Uterus (tissue), 4 donors: ENCODE results near the gene PLAAT4. TPM values are rescaled to one million over a fixed set of nuclear protein-coding genes. Genes with fewer than 3 reads are reported as not detected.

Source experiments
- DNase-seq, 2 donors: peaks; one replicate each; pipeline ENCODE4 v3.0.0-alpha.2; 2019 to 2020
- H3K27ac ChIP-seq, 2 donors: fragments of 200-600 bp; sonication (generic); 1 replicate in 1 of 2; 2 replicates in 1 of 2; pipeline ENCODE4 v1.5.1; 2016 to 2018
- H3K27me3 ChIP-seq, 2 donors: fragments of 200-600 bp; sonication (generic); one replicate each; pipeline ENCODE4 v1.5.1; 2018 to 2019; ENCODE audit warnings: control low read depth in 1 of 2
- H3K36me3 ChIP-seq, 2 donors: fragments of 200-600 bp; sonication (generic); one replicate each; pipeline ENCODE4 v1.5.1; 2019; ENCODE audit warnings: control low read depth in 1 of 2
- H3K4me1 ChIP-seq, 2 donors: fragments of 200-600 bp; sonication (generic); one replicate each; pipeline ENCODE4 v1.5.1; 2018 to 2019; ENCODE audit warnings: control low read depth in 1 of 2
- H3K4me3 ChIP-seq, 2 donors: fragments of 200-600 bp; sonication (generic); 1 replicate in 1 of 2; 2 replicates in 1 of 2; pipeline ENCODE4 v1.5.1; 2018 to 2019; ENCODE audit warnings: mild to moderate bottlenecking in 1 of 2
- H3K9me3 ChIP-seq, 2 donors: fragments of 200-600 bp; sonication (generic); one replicate each; pipeline ENCODE4 v1.5.1; 2019; ENCODE audit warnings: control low read depth in 1 of 2
- CTCF ChIP-seq, 4 experiments: fragments of 200-600 bp in 2 of 4; fragments of 450-650 bp in 2 of 4; sonication (generic) in 2 of 4; IDR thresholded peaks; one replicate each; pipeline ENCODE4 v1.5.1; 2016 to 2019; ENCODE audit warnings: antibody characterized with exemption in 4 of 4, mild to moderate bottlenecking in 2 of 4, moderate library complexity in 1 of 4
- POLR2A ChIP-seq, 2 donors: fragments of 450-650 bp; IDR thresholded peaks; one replicate each; pipeline ENCODE4 v1.6.1; 2016; ENCODE audit warnings: antibody characterized with exemption in 2 of 2, mild to moderate bottlenecking in 1 of 2, moderate library complexity in 1 of 2
- intact Hi-C: fragments of 100-400 bp; cut with DNase I; formaldehyde crosslinking; loops from one replicate; pipeline ENCODE4 v1.15.1; 2023; ENCODE audit warnings: low total_unique reads
- total RNA-seq, 4 donors: library from RNA; depleted of rRNA in 3 of 4; stranded (reverse); fragments of >200 nt in 3 of 4; gene quantifications; one replicate each; pipeline versions ENCODE4 v1.1.0 to v1.2.4, GENCODE V29; 2014 to 2023
- donor health status: DM: yes; HTN: yes; CAD: no.

Gene PLAAT4
- total RNA-seq, 4 donors from 2014 or later: 3.6 to 30.3 (median 22.9) TPM

GRCh38 chr11:63510360-63511047, 26.1 kb upstream of the PLAAT4 start:
- no peak for DNase-seq
- Histone ChIP-seq H3K9me3 (no peaks in the 10 kb centered on the region), H3K36me3 (no peaks in the 10 kb centered on the region), H3K4me1 (no peaks in the 10 kb centered on the region), H3K4me3 (no peak overlapping the region), H3K27me3 (no peaks in the 10 kb centered on the region), H3K27ac (no peak overlapping the region)
- TF ChIP-seq POLR2A (IDR thresholded peaks at IDR 0.05): no peak
- TF ChIP-seq CTCF (IDR thresholded peaks at IDR 0.05): no peak
- intact Hi-C loops: no loop called here

GRCh38 chr11:63511048-63511748, 25.4 kb upstream of the PLAAT4 start:
- TF ChIP-seq CTCF (IDR thresholded peaks at IDR 0.05): no peak
- no peak for TF ChIP-seq POLR2A (IDR thresholded peaks at IDR 0.05)
- intact Hi-C loops: no loop called here
- H3K27me3 ChIP-seq: no peaks in the 10 kb centered on the region
- no peak overlapping the region for H3K4me3 ChIP-seq
- DNase-seq: no peak
- no peak overlapping the region for H3K27ac ChIP-seq
- no peaks in the 10 kb centered on the region for H3K4me1 ChIP-seq
- no peaks in the 10 kb centered on the region for H3K9me3 ChIP-seq
- no peaks in the 10 kb centered on the region for H3K36me3 ChIP-seq

GRCh38 chr11:63512816-63513215, 23.8 kb upstream of the PLAAT4 start:
- TF ChIP-seq CTCF (IDR thresholded peaks at IDR 0.05) (no peak), POLR2A (IDR thresholded peaks at IDR 0.05) (no peak)
- Histone ChIP-seq H3K27me3 (no peaks in the 10 kb centered on the region), H3K27ac (no peak overlapping the region), H3K9me3 (no peaks in the 10 kb centered on the region), H3K4me1 (no peaks in the 10 kb centered on the region), H3K36me3 (no peaks in the 10 kb centered on the region), H3K4me3 (no peak overlapping the region)
- no peak for DNase-seq
- intact Hi-C loops: no loop called here

DNA sequence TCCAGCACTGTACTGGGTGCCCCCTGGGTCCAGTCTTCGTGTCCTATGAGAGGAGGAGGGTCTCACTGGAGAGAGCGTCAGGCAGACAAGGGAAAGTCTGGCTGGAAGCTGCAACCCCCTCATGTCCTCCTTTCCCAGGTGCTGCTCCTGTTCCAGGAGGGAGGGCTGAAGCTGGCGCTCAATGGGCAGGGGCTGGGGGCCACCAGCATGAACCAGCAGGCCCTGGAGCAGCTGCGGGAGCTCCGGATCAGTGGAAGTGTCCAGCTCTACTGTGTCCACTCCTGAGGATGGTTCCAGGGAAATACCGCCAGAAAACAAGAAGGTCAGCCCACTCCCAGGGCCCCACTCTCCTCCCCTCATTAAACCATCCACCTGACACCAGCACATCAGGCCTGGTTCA, 20.5 kb upstream of the PLAAT4 start:
- DNase-seq: no peak
- Histone ChIP-seq H3K36me3 (no peaks in the 10 kb centered on the region), H3K4me3 (no peak overlapping the region), H3K27ac (no peak overlapping the region), H3K9me3 (no peaks in the 10 kb centered on the region), H3K4me1 (no peaks in the 10 kb centered on the region), H3K27me3 (no peaks in the 10 kb centered on the region)
- TF ChIP-seq POLR2A (IDR thresholded peaks at IDR 0.05): no peak
- no peak for TF ChIP-seq CTCF (IDR thresholded peaks at IDR 0.05)
- intact Hi-C loops: no loop called here

- TF ChIP-seq CTCF (IDR thresholded peaks at IDR 0.05) (no peak), POLR2A (IDR thresholded peaks at IDR 0.05) (no peak)
- H3K9me3 ChIP-seq: no peaks in the 10 kb centered on the region
- H3K36me3 ChIP-seq: no peaks in the 10 kb centered on the region
- no peak for DNase-seq
- no peaks in the 10 kb centered on the region for H3K4me1 ChIP-seq
- H3K4me3 ChIP-seq: no peak overlapping the region
- intact Hi-C loops: no loop called here
- no peaks in the 10 kb centered on the region for H3K27me3 ChIP-seq
- H3K27ac ChIP-seq: no peak overlapping the region
Observed at GRCh38 chr11:63517156-63517555, 19.5 kb upstream of the PLAAT4 start.
